ENCODE measurements around the gene GDF3.
"Not testable (repeated sequence)": the region's sequence is repeated elsewhere in the genome, so short reads cannot be mapped to it uniquely, and the experiment has no call there.

Gene GDF3

GRCh38 chr12:7709969-7710675 is 14.5 kb upstream of the GDF3 start:
- Histone ChIP-seq H3K36me3 (no peaks in the 10 kb centered on the region), H3K9me3 (no peaks in the 10 kb centered on the region), H3K27me3 (no peaks in the 10 kb centered on the region), H4K20me1 (no peaks in the 10 kb centered on the region), H3K4me2 (no peak overlapping the region), H3K27ac (no peak overlapping the region), H3K4me1 (no peaks in the 10 kb centered on the region), H3K4me3 (no peak overlapping the region), H3K9ac (no peak overlapping the region)
- no peak for TF ChIP-seq Cebpa-rat (IDR thresholded peaks at IDR 0.05)

- H3K27me3 ChIP-seq: no peaks in the 10 kb centered on the region
- no peak overlapping the region for H3K4me2 ChIP-seq
- no peaks in the 10 kb centered on the region for H4K20me1 ChIP-seq
- no peaks in the 10 kb centered on the region for H3K9me3 ChIP-seq
- no peak overlapping the region for H3K9ac ChIP-seq
- no peak overlapping the region for H3K4me3 ChIP-seq
- H3K36me3 ChIP-seq: no peaks in the 10 kb centered on the region
- no peak for TF ChIP-seq Cebpa-rat (IDR thresholded peaks at IDR 0.05)
- H3K4me1 ChIP-seq: no peaks in the 10 kb centered on the region
- no peak overlapping the region for H3K27ac ChIP-seq
Observed at GRCh38 chr12:7705846-7706245, 10.3 kb upstream of the GDF3 start.

DNA sequence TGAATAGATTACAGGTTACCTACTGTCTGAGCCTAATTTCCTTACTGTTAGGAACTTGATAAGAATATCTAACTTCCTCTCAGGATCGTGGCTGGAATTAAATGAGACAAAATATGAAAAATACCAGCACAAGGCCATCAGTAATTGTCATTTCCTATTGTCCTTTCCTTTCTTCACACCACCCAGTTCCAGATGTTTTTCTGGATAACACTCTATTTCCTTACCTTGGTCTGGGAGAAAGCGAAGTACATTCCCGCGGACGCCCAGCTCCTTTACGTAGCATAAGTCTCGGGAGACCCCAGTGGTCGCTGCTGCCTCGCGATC is 376 bp downstream of the GDF3 start:
- Histone ChIP-seq H3K9ac (no peak overlapping the region; the same call in 1 of the 2 replicates), H4K20me1 (no peaks in the 10 kb centered on the region), H3K27ac (no peak overlapping the region), H3K9me3 (no peaks in the 10 kb centered on the region), H3K27me3 (no peaks in the 10 kb centered on the region), H3K4me2 (peak overlapping the region; percentile 49), H3K4me1 (peaks cover 15% of the 10 kb centered on the region), H3K36me3 (no peaks in the 10 kb centered on the region), H3K4me3 (no peak overlapping the region)
- TF ChIP-seq Cebpa-rat (IDR thresholded peaks at IDR 0.05): no peak

GRCh38 chr12:7694556-7695236 is 879 bp downstream of the GDF3 start:
- H3K4me1 ChIP-seq: peaks cover 15% of the 10 kb centered on the region
- H3K4me3 ChIP-seq: no peak overlapping the region
- H3K36me3 ChIP-seq: no peaks in the 10 kb centered on the region
- no peak overlapping the region for H3K9ac ChIP-seq
- TF ChIP-seq Cebpa-rat (IDR thresholded peaks at IDR 0.05): no peak
- no peaks in the 10 kb centered on the region for H3K9me3 ChIP-seq
- no peak overlapping the region for H3K27ac ChIP-seq
- H3K4me2 ChIP-seq: no peak overlapping the region
- H3K27me3 ChIP-seq: no peaks in the 10 kb centered on the region
- no peaks in the 10 kb centered on the region for H4K20me1 ChIP-seq

GRCh38 chr12:7693793-7694192 is 1.8 kb downstream of the GDF3 start:
- no peaks in the 10 kb centered on the region for H3K27me3 ChIP-seq
- no peak for TF ChIP-seq Cebpa-rat (IDR thresholded peaks at IDR 0.05)
- no peaks in the 10 kb centered on the region for H3K9me3 ChIP-seq
- H3K36me3 ChIP-seq: no peaks in the 10 kb centered on the region
- H3K9ac ChIP-seq: no peak overlapping the region
- no peak overlapping the region for H3K27ac ChIP-seq
- no peak overlapping the region for H3K4me3 ChIP-seq
- no peak overlapping the region for H3K4me2 ChIP-seq
- H3K4me1 ChIP-seq: peaks cover 15% of the 10 kb centered on the region
- H4K20me1 ChIP-seq: no peaks in the 10 kb centered on the region

DNA sequence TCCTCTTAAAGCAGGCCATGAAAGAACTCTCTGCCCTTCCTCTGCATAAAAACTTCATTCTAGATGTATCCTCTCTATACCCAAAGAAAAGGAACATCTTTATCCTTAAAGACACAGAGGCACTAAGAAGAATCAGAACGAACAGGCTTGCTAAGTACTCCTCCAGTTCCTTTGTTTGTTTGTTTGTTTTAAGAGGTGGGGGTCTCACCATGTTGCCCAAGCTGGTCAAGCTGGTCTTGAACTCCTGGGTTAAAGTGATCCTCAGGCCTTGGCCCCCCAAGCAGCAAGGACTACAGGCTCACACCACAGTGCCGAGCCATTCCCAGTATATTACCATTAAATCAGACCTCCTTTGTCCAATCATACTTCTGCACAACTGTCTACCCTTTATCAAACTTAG is 14.0 kb downstream of the GDF3 start:
- H3K4me3 ChIP-seq: no peak overlapping the region
- no peak overlapping the region for H3K27ac ChIP-seq
- H3K9ac ChIP-seq: no peak overlapping the region

DNA sequence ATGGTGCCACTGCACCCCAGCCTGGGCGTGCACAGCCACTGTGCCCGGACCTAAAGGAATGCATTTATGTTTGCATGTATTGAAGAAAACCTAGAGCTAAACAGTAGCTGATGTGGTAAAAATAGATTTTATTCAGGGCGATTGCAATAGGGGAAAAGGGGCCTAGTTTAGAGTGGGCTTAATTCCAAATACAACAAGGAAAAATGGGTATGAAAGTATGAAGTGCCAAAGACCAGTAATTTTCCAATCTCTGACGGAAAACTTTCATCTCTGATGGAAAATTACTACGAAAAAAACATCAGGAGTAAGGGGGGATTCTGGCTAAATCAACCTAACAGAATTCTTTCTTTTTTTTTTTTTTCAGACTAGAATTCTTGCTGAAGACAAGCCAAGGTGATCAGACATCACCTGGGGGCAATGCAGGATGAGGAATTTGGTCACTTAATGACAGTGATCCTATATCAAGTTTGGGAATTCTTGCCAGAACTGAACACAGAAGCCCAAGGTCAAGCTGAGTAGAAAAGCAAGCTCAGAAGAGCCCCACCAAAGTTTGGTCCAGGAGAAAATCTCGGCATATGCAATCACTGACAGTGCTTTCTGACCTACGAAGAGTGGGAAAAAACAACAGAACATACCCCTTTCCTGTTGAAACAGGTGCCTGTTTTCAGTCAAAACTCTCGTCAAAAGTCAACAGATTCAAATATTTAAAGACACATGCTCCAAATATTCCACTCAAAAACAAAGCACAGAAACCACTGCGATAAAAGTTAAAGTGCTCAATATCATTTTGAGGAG is 16.1 kb downstream of the GDF3 start:
- Histone ChIP-seq H4K20me1 (no peaks in the 10 kb centered on the region), H3K9me3 (no peaks in the 10 kb centered on the region), H3K27ac (no peak overlapping the region), H3K4me1 (peaks cover 24% of the 10 kb centered on the region), H3K4me2 (no peak overlapping the region), H3K36me3 (no peaks in the 10 kb centered on the region), H3K9ac (no peak overlapping the region), H3K4me3 (no peak overlapping the region), H3K27me3 (no peaks in the 10 kb centered on the region)
- TF ChIP-seq Cebpa-rat (IDR thresholded peaks at IDR 0.05): no peak

More for the DNA sequence above, 14.0 kb downstream of the GDF3 start:
- H3K4me1 ChIP-seq: peaks cover 12% of the 10 kb centered on the region; the same call in 1 of the 2 replicates
- no peaks in the 10 kb centered on the region for H3K27me3 ChIP-seq
- no peak for TF ChIP-seq Cebpa-rat (IDR thresholded peaks at IDR 0.05)
- H3K9me3 ChIP-seq: no peaks in the 10 kb centered on the region
- no peak overlapping the region for H3K4me2 ChIP-seq
- no peaks in the 10 kb centered on the region for H4K20me1 ChIP-seq
- H3K36me3 ChIP-seq: no peaks in the 10 kb centered on the region

- Histone ChIP-seq H3K27ac (no peak overlapping the region), H3K9me3 (no peaks in the 10 kb centered on the region), H3K4me1 (peaks cover 24% of the 10 kb centered on the region), H3K9ac (no peak overlapping the region), H3K4me2 (no peak overlapping the region), H3K4me3 (no peak overlapping the region), H3K36me3 (no peaks in the 10 kb centered on the region), H4K20me1 (no peaks in the 10 kb centered on the region), H3K27me3 (no peaks in the 10 kb centered on the region)
- no peak for TF ChIP-seq Cebpa-rat (IDR thresholded peaks at IDR 0.05)
Observed at GRCh38 chr12:7678744-7679143, 16.8 kb downstream of the GDF3 start.

DNA sequence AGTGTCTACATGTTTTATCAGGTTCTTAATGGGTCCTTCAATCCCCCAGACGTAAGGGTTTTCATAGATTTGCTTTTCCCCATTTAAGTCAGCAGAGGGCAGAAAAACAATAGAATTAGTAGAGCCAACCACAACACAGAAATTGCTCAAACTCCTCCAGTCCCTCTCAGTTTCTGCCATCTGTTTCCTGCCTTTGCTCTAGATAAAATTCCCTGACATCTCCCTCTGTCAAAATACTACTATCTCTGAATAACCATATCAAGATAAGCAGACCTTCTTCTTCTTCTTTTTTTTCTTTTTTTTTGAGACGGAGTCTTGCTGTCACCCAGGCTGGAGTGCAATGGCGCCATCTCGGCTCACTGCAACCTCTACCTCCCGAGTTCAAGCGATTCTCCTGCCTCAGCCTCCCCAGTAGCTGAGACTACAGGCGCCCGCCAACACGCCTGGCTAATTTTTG is 18.1 kb downstream of the GDF3 start:
- not testable (repeated sequence) for H3K9ac ChIP-seq, H3K27me3 ChIP-seq, H3K9me3 ChIP-seq, H3K36me3 ChIP-seq, H3K4me3 ChIP-seq, H4K20me1 ChIP-seq, H3K27ac ChIP-seq
- Histone ChIP-seq H3K4me1 (peaks cover 24% of the 10 kb centered on the region), H3K4me2 (peak overlapping the region; percentile 30)

DNA sequence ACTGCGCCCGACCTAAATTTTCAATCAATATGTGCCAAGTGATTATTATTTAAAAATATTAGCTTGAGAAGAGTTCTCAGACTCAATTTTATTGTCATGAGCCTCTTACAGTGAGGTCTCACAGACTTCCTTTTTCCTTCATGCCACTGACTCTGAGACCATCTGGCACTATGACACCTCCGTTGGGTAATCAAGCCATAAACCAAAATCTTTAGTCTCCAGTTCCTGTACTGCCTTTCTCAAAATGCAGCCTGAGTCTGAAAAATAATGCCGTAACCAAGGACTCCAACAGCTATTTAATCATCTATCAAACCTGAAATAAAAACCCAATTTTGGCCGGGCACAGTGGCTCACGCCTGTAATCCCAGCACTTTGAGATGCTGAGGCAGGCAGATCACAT is 20.1 kb downstream of the GDF3 start:
- H3K4me2 ChIP-seq, H4K20me1 ChIP-seq, H3K9ac ChIP-seq, H3K27ac ChIP-seq, H3K27me3 ChIP-seq, H3K9me3 ChIP-seq, H3K4me3 ChIP-seq, H3K36me3 ChIP-seq: not testable (repeated sequence)
- peaks cover 24% of the 10 kb centered on the region for H3K4me1 ChIP-seq
